ENCODE measurements around the gene MIR17HG.

Gene MIR17HG

DNA sequence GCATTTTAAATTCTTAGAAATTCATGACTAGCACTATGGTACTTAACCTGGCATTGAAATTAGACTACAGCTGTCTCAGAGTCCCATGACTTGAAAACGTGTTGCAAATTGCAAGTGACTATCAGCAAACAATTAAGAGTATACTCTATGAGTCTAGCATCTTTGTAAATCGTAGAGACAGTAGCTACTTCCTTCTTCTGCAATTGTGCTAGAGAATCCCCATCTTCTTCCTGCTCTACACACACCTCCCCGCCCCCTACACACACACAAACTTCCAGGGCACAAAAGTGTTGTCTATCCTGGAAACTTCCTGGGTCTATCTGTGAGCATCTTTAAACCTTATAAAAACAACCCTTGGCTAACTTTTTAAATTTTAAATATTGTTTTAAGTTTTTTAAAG, 35.2 kb upstream of the MIR17HG start:
- TF ChIP-seq, protein P1, sequence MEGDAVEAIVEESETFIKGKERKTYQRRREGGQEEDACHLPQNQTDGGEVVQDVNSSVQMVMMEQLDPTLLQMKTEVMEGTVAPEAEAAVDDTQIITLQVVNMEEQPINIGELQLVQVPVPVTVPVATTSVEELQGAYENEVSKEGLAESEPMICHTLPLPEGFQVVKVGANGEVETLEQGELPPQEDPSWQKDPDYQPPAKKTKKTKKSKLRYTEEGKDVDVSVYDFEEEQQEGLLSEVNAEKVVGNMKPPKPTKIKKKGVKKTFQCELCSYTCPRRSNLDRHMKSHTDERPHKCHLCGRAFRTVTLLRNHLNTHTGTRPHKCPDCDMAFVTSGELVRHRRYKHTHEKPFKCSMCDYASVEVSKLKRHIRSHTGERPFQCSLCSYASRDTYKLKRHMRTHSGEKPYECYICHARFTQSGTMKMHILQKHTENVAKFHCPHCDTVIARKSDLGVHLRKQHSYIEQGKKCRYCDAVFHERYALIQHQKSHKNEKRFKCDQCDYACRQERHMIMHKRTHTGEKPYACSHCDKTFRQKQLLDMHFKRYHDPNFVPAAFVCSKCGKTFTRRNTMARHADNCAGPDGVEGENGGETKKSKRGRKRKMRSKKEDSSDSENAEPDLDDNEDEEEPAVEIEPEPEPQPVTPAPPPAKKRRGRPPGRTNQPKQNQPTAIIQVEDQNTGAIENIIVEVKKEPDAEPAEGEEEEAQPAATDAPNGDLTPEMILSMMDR (IDR thresholded peaks at IDR 0.05; ENCODE audit: low read length): no peak
- TF ChIP-seq EZH2 (IDR thresholded peaks at IDR 0.05; ENCODE audit: borderline replicate concordance, low read length): no peak
- Histone ChIP-seq H4K20me1 (ENCODE audit: insufficient read depth, low read length) (no peaks in the 10 kb centered on the region), H3K4me3 (ENCODE audit: low read depth, low read length, poor library complexity, severe bottlenecking) (no peak overlapping the region), H3K27me3 (ENCODE audit: insufficient read depth, low read length) (no peaks in the 10 kb centered on the region), H3K9me3 (ENCODE audit: low read length) (no peaks in the 10 kb centered on the region), H2AFZ (ENCODE audit: low read length) (no peak overlapping the region), H3F3A (ENCODE audit: insufficient read depth, low read length) (no peaks in the 10 kb centered on the region), H3K36me3 (ENCODE audit: insufficient read depth, low read length) (no peaks in the 10 kb centered on the region), H3K9ac (ENCODE audit: low read length) (no peak overlapping the region), H3K9me2 (ENCODE audit: low read depth, low read length) (no peaks in the 10 kb centered on the region), H3K27ac (ENCODE audit: low read depth, low read length, poor library complexity, severe bottlenecking) (no peak overlapping the region), H3K79me2 (ENCODE audit: insufficient read depth, low read length) (no peaks in the 10 kb centered on the region), H3K4me1 (ENCODE audit: insufficient read depth, low read length, severe bottlenecking) (no peaks in the 10 kb centered on the region), H3K4me2 (ENCODE audit: low read length) (no peak overlapping the region)

DNA sequence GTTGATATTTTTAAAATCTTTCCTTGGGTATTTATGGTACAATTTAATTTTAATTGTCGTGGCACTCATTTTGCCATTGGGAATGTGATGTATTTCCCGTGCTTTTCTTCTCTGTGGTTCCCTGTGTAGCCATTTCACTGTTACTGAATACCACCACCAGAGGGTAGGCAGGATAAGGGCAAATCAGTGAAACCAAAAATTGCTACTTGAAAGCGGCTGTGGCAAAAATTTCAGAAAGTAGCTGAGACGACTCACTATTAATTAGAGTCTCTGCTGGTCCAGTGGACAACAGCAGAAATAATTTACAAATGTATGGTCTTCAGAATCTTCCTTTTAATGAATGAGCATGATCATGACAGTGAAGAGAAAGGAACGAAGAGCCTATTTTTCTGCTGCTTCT, 34.4 kb upstream of the MIR17HG start:
- Histone ChIP-seq H3K4me1 (ENCODE audit: insufficient read depth, low read length, severe bottlenecking) (no peaks in the 10 kb centered on the region), H3K27ac (ENCODE audit: low read depth, low read length, poor library complexity, severe bottlenecking) (no peak overlapping the region), H3F3A (ENCODE audit: insufficient read depth, low read length) (no peaks in the 10 kb centered on the region), H3K27me3 (ENCODE audit: insufficient read depth, low read length) (no peaks in the 10 kb centered on the region), H3K9me3 (ENCODE audit: low read length) (no peaks in the 10 kb centered on the region), H4K20me1 (ENCODE audit: insufficient read depth, low read length) (no peaks in the 10 kb centered on the region), H3K9ac (ENCODE audit: low read length) (no peak overlapping the region), H2AFZ (ENCODE audit: low read length) (no peak overlapping the region), H3K9me2 (ENCODE audit: low read depth, low read length) (no peaks in the 10 kb centered on the region), H3K4me2 (ENCODE audit: low read length) (no peak overlapping the region), H3K4me3 (ENCODE audit: low read depth, low read length, poor library complexity, severe bottlenecking) (no peak overlapping the region), H3K79me2 (ENCODE audit: insufficient read depth, low read length) (no peaks in the 10 kb centered on the region), H3K36me3 (ENCODE audit: insufficient read depth, low read length) (no peaks in the 10 kb centered on the region)
- TF ChIP-seq, protein P1 (IDR thresholded peaks at IDR 0.05; ENCODE audit: low read length): peak; percentile 48; the same call in 1 of the 2 replicates
- TF ChIP-seq EZH2 (IDR thresholded peaks at IDR 0.05; ENCODE audit: borderline replicate concordance, low read length): no peak

DNA sequence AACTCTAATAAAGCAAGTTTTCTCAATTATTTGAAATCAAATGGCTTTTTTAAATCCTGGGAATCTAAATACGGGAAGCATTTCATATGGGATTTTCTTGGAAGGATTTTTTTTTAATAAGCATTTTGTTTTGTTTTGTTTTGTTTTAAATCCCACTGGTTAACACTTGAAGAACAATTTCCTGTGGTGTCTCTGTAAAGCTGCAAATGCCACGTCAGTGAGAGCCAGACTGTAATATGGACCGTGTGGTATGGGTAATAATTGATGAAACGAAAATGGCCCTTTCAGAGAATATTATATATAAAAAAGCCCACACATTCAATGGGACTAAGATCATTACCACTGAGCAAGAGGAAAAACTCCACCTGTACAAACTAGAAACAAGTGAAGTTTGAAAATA, 33.9 kb upstream of the MIR17HG start:
- Histone ChIP-seq H3K9me2 (ENCODE audit: low read depth, low read length) (no peaks in the 10 kb centered on the region), H3K36me3 (ENCODE audit: insufficient read depth, low read length) (no peaks in the 10 kb centered on the region), H3K27me3 (ENCODE audit: insufficient read depth, low read length) (no peaks in the 10 kb centered on the region), H4K20me1 (ENCODE audit: insufficient read depth, low read length) (no peaks in the 10 kb centered on the region), H3K9ac (ENCODE audit: low read length) (no peak overlapping the region), H3K27ac (ENCODE audit: low read depth, low read length, poor library complexity, severe bottlenecking) (no peak overlapping the region), H3K79me2 (ENCODE audit: insufficient read depth, low read length) (no peaks in the 10 kb centered on the region), H3K4me1 (ENCODE audit: insufficient read depth, low read length, severe bottlenecking) (no peaks in the 10 kb centered on the region), H3F3A (ENCODE audit: insufficient read depth, low read length) (no peaks in the 10 kb centered on the region), H3K9me3 (ENCODE audit: low read length) (no peaks in the 10 kb centered on the region), H3K4me3 (ENCODE audit: low read depth, low read length, poor library complexity, severe bottlenecking) (no peak overlapping the region), H2AFZ (ENCODE audit: low read length) (no peak overlapping the region), H3K4me2 (ENCODE audit: low read length) (no peak overlapping the region)
- TF ChIP-seq EZH2 (IDR thresholded peaks at IDR 0.05; ENCODE audit: borderline replicate concordance, low read length): no peak
- TF ChIP-seq, protein P1 (IDR thresholded peaks at IDR 0.05; ENCODE audit: low read length): no peak

All from OCI-LY1 (cell line).